ENCODE data around the gene SGCE. TPM values are rescaled to one million over a fixed set of nuclear protein-coding genes. Genes with fewer than 3 reads are reported as not detected.

The SGCE gene
- total RNA-seq, 1 donor from 2014 or later = 51.3 TPM

DNA sequence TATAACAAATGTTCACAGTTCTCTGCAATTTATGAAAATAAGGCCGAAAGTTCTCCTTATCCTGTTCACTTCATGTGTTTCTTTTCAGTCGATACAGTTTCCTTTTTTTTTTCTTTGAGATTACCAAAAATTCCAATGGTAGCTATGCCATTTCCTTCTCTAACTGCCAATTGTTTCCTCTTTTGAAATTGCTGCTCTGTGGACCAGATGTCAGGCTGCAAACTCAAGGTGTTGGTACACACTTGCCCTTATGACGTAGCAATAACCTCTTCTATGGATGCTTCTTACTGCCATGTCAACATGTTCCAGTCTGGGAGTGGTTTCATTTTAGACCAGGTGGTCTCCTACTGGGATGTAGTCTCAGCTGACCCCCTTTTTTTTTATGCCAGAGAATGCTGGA lies 93.4 kb downstream of the SGCE start:
- H3K27ac Mint-ChIP-seq = no peak overlapping the region
- H3K4me1 Mint-ChIP-seq = peaks cover 3% of the 10 kb centered on the region
- no peak overlapping the region for H3K4me3 Mint-ChIP-seq
- no peak for DNase-seq (ENCODE audit: low spot score in 2 of 2, unreplicated experiment in 2 of 2)
- H3K9me3 Mint-ChIP-seq = peaks cover 6% of the 10 kb centered on the region
- TF ChIP-seq, protein P1, sequence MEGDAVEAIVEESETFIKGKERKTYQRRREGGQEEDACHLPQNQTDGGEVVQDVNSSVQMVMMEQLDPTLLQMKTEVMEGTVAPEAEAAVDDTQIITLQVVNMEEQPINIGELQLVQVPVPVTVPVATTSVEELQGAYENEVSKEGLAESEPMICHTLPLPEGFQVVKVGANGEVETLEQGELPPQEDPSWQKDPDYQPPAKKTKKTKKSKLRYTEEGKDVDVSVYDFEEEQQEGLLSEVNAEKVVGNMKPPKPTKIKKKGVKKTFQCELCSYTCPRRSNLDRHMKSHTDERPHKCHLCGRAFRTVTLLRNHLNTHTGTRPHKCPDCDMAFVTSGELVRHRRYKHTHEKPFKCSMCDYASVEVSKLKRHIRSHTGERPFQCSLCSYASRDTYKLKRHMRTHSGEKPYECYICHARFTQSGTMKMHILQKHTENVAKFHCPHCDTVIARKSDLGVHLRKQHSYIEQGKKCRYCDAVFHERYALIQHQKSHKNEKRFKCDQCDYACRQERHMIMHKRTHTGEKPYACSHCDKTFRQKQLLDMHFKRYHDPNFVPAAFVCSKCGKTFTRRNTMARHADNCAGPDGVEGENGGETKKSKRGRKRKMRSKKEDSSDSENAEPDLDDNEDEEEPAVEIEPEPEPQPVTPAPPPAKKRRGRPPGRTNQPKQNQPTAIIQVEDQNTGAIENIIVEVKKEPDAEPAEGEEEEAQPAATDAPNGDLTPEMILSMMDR (IDR thresholded peaks at IDR 0.05; ENCODE audit: unreplicated experiment) = no peak
- H3K27me3 Mint-ChIP-seq (ENCODE audit: low read depth) = no peaks in the 10 kb centered on the region
- H3K36me3 Mint-ChIP-seq = peaks cover 11% of the 10 kb centered on the region

DNA sequence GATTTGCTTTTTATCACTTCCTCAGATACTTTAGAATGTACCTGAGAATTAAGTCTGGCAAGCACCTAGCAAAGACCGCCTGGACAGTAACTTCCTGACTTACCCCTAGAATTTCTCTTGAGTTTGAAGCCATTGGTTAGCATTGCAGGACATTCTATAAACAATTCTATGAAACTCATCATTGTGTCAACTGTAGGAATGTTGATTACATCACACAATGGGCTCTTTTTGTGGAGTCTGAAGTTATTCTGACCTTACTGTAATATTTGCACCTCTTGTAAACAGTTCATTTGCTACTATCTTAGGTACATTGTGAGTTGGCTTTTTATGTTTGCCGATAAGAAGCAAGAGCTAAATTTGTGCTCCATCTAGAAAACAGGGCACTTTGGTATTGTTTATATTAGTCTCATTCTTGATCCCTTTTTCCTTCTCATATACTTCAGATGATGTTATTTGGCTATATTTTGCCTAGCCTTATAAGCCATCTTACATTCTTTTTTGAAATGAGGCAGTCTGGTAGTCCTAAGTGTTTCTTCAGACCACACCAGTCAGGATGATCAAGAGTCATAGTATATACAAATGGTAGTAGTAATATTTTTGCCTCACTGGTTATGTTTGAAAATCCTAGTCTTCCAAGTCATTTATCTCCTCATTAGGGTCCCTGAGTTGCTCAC lies 94.0 kb downstream of the SGCE start:
- TF ChIP-seq, protein P1 (IDR thresholded peaks at IDR 0.05; ENCODE audit: unreplicated experiment) = no peak
- Mint-ChIP-seq H3K4me3 (no peak overlapping the region), H3K27ac (no peak overlapping the region)

DNA sequence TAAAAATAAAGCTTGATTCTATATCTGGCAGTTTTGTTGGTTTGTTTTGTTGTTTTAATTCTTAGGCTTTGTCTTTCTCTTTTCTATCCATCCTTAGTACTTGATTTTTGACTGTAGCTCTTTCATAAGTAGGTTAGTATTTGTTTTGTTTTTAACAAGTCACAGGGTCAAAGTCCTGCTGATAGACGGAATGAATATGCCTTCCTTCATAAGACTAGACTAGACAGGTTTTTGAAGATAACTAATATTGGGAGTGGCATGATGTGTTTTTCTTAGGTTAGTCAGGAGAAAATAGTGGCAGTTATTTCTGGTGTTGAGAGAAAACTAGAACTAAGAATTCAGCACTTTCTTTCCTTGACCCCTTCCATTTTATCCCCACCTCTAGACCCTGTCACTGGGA lies 96.0 kb downstream of the SGCE start:
- DNase-seq (ENCODE audit: low spot score in 2 of 2, unreplicated experiment in 2 of 2) = no peak
- no peak overlapping the region for H3K4me3 Mint-ChIP-seq
- TF ChIP-seq, protein P1 (IDR thresholded peaks at IDR 0.05; ENCODE audit: unreplicated experiment) = no peak
- H3K9me3 Mint-ChIP-seq = peaks cover 6% of the 10 kb centered on the region
- no peaks in the 10 kb centered on the region for H3K27me3 Mint-ChIP-seq (ENCODE audit: low read depth)
- H3K36me3 Mint-ChIP-seq = peaks cover 17% of the 10 kb centered on the region
- no peak overlapping the region for H3K27ac Mint-ChIP-seq
- H3K4me1 Mint-ChIP-seq = peaks cover 7% of the 10 kb centered on the region

More for the DNA sequence above, 94.0 kb downstream of the SGCE start:
- peaks cover 7% of the 10 kb centered on the region for H3K4me1 Mint-ChIP-seq
- no peak for DNase-seq (ENCODE audit: low spot score in 2 of 2, unreplicated experiment in 2 of 2)
- peaks cover 6% of the 10 kb centered on the region for H3K9me3 Mint-ChIP-seq
- no peaks in the 10 kb centered on the region for H3K27me3 Mint-ChIP-seq (ENCODE audit: low read depth)
- peaks cover 11% of the 10 kb centered on the region for H3K36me3 Mint-ChIP-seq

DNA sequence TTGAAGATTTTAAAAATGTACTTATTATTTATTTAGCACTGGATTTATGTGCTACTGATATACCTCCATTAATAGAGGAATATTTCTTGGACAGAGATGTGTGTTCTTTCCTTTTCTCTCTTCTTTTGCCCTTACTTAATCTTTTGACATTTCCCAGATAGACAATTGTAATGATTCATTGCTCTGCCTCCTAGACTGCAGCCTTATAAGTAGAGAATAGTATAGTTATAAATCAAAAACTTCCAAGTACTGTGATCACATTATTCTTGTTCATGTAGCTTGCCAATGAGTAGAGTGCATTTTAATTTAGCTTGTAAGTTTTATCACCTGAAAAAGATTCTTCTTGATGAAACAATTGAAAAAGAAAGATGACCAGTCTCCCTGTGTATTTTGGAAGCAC lies 98.7 kb downstream of the SGCE start:
- peaks cover 25% of the 10 kb centered on the region for H3K36me3 Mint-ChIP-seq

DNA sequence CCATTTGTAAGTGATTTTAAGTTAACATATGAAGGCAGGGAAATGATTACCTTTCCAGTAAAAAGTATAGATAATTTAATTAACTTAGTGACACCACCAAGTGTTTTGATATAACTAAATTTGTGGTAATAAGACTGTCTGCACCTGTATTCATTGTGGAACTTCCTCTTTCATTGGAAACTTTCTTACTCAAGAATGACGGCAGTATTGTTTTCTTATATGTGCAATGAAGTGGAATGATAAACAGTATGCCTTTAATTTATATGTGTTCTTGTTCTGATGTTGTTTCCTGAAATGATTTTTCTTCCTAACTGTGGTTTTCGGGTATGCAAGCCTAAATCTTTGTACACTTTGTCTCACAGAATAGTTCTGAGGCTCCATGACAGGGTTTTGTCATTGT lies 99.9 kb downstream of the SGCE start:
- TF ChIP-seq, protein P1 (IDR thresholded peaks at IDR 0.05; ENCODE audit: unreplicated experiment) = no peak
- Mint-ChIP-seq H3K27ac (no peak overlapping the region), H3K4me3 (no peak overlapping the region), H3K9me3 (no peaks in the 10 kb centered on the region), H3K27me3 (ENCODE audit: low read depth) (no peaks in the 10 kb centered on the region), H3K4me1 (peaks cover 7% of the 10 kb centered on the region), H3K36me3 (peaks cover 27% of the 10 kb centered on the region)
- no peak for DNase-seq (ENCODE audit: low spot score in 2 of 2, unreplicated experiment in 2 of 2)

More for the DNA sequence above, 98.7 kb downstream of the SGCE start:
- TF ChIP-seq, protein P1 (IDR thresholded peaks at IDR 0.05; ENCODE audit: unreplicated experiment) = no peak
- Mint-ChIP-seq H3K27me3 (ENCODE audit: low read depth) (no peaks in the 10 kb centered on the region), H3K4me1 (peaks cover 7% of the 10 kb centered on the region), H3K9me3 (no peaks in the 10 kb centered on the region), H3K27ac (no peak overlapping the region), H3K4me3 (no peak overlapping the region)
- no peak for DNase-seq (ENCODE audit: low spot score in 2 of 2, unreplicated experiment in 2 of 2)

All from mesothelial cell of epicardium (in vitro differentiated cells).